T-cell (primary cell): Measurements from ENCODE around the gene XPOT. TPM values are rescaled to one million over a fixed set of nuclear protein-coding genes. Genes with fewer than 3 reads are reported as not detected.
"Not testable (repeated sequence)": the region's sequence is repeated elsewhere in the genome, so short reads cannot be mapped to it uniquely, and the experiment has no call there.

Experiments
- ATAC-seq, 4 experiments: fragments of 200-7000 bp in 3 of 4; fragments of 150-1000 bp in 1 of 4; cut with Tn5 transposase; replicated peaks in 1 of 4; 1 replicate in 3 of 4; 2 replicates in 1 of 4; pipeline ENCODE4 v1.10.0; 2021; ENCODE audit warnings: moderate library complexity in 3 of 4, mild to moderate bottlenecking in 2 of 4, moderate number of reproducible peaks in 1 of 4
- CTCF ChIA-PET, 2 donors: fragments of 300-600 bp; sonication (Branson Sonifier 250); formaldehyde crosslinking; loops; one replicate each; lab custom pipeline; 2022; ENCODE audit warnings: antibody characterized with exemption in 2 of 2; lab: Charles Lee
- POLR2A ChIA-PET, 2 donors: fragments of 300-600 bp; sonication (Branson Sonifier 250); formaldehyde crosslinking; loops; one replicate each; lab custom pipeline; 2022; ENCODE audit warnings: antibody characterized with exemption in 2 of 2; lab: Charles Lee
- DNase-seq, 35 experiments: peaks; one replicate each; pipeline versions ENCODE4 v3.0.0 to v3.0.0-alpha.2; 2013 to 2023
- H3K27ac ChIP-seq: one replicate; pipeline ENCODE4 v1.5.1; 2013; ENCODE audit warnings: low read length
- H3K27me3 ChIP-seq, 2 experiments: replicated peaks in 1 of 2; 1 replicate in 1 of 2; 2 replicates in 1 of 2; pipeline versions ENCODE4 v1.6.1 to v1.7.0; 2013; ENCODE audit warnings: low read length in 1 of 2, mixed read lengths in 1 of 2; ENCODE audit not compliant: control insufficient read depth in 2 of 2, insufficient read depth in 2 of 2; ENCODE audit errors: extremely low read depth in 1 of 2
- H3K36me3 ChIP-seq, 2 donors: 1 replicate in 1 of 2; 2 replicates in 1 of 2; pipeline versions ENCODE4 v1.6.1 to v1.7.0; 2013; ENCODE audit warnings: low read length in 1 of 2; ENCODE audit not compliant: control insufficient read depth in 2 of 2, insufficient read depth in 1 of 2; ENCODE audit errors: extremely low read depth in 1 of 2
- H3K4me1 ChIP-seq, 2 experiments: 1 replicate in 1 of 2; 2 replicates in 1 of 2; pipeline versions ENCODE4 v1.6.1 to v1.7.0; 2013; ENCODE audit warnings: low read length in 2 of 2, mixed read lengths in 1 of 2; ENCODE audit not compliant: insufficient read depth in 2 of 2, control insufficient read depth in 1 of 2; ENCODE audit errors: extremely low read depth in 1 of 2
- H3K4me3 ChIP-seq, 2 donors: 1 replicate in 1 of 2; 2 replicates in 1 of 2; pipeline versions ENCODE4 v1.5.1 to v1.7.0; 2013; ENCODE audit warnings: mild to moderate bottlenecking in 2 of 2, low read length in 1 of 2, moderate library complexity in 1 of 2; ENCODE audit not compliant: control insufficient read depth in 1 of 2; ENCODE audit errors: extremely low read depth in 1 of 2
- H3K9me3 ChIP-seq: 2 replicates; pipeline ENCODE4 v1.7.0; 2013
- H3K27ac Mint-ChIP-seq, 2 donors: one replicate each; pipeline ENCODE4 v1.8.0; 2020 to 2021; ENCODE audit warnings: mild to moderate bottlenecking in 2 of 2, mixed read lengths in 2 of 2
- H3K27me3 Mint-ChIP-seq, 2 donors: one replicate each; pipeline ENCODE4 v1.8.0; 2021 to 2022; ENCODE audit warnings: mixed read lengths in 2 of 2
- H3K36me3 Mint-ChIP-seq: one replicate; pipeline ENCODE4 v1.8.0; 2021; ENCODE audit warnings: mixed read lengths
- H3K4me1 Mint-ChIP-seq, 3 donors: one replicate each; pipeline ENCODE4 v1.8.0; 2020 to 2022; ENCODE audit warnings: mixed read lengths in 3 of 3, mild to moderate bottlenecking in 1 of 3
- H3K4me3 Mint-ChIP-seq, 3 donors: one replicate each; pipeline ENCODE4 v1.8.0; 2020 to 2022; ENCODE audit warnings: mild to moderate bottlenecking in 3 of 3, mixed read lengths in 3 of 3, moderate library complexity in 3 of 3
- H3K9me3 Mint-ChIP-seq, 3 donors: one replicate each; pipeline ENCODE4 v1.8.0; 2020 to 2022; ENCODE audit warnings: mixed read lengths in 3 of 3
- WGBS: methylation state at CpG from one replicate; pipeline ENCODE4 v1.1.5; 2013; ENCODE audit warnings: missing lambda C conversion rate; ENCODE audit not compliant: insufficient coverage; 5-methylcytosine and 5-hydroxymethylcytosine counted together
- total RNA-seq, 35 experiments: library from RNA in 6 of 35; stranded (reverse) in 6 of 35; fragments of 120-200 nt in 1 of 35; gene quantifications; one replicate each; pipeline versions ENCODE4 v1.2.1 to v1.2.4 and lab custom pipeline; 2013 to 2026

The XPOT gene
- total RNA-seq = 10 to 100 TPM; 53.9 to 94.2 (median 81.3) TPM
- 65.3 TPM for total RNA-seq (2013)
- 80.7 to 451 (median 171) reads per million in 29 experiments for total RNA-seq (lab: John Stamatoyannopoulos, UW)

GRCh38 chr12:64403707-64404469 is at the start of gene XPOT:
Gene XPOT, plus strand, starts transcription at chr12:64404392. Its CDS starts 5,644 bp downstream, at chr12:64410036.
- Mint-ChIP-seq H3K4me3 (peak within 1 kb of the TSS; percentile 91 to 97 (median 97)), H3K36me3 (no peaks in the 10 kb centered on the region), H3K4me1 (peaks cover 33 to 39% (median 38%) of the 10 kb centered on the region in 3 donors), H3K27ac (peak within 1 kb of the TSS; percentile 95 to 98), H3K9me3 (no peaks in the 10 kb centered on the region), H3K27me3 (no peaks in the 10 kb centered on the region)
- Histone ChIP-seq H3K4me1 (peaks cover 3 to 22% of the 10 kb centered on the region in 2 experiments), H3K27ac (peak within 1 kb of the TSS; percentile 88), H3K36me3 (peaks cover 0 to 6% of the 10 kb centered on the region in 2 donors), H3K4me3 (peak within 1 kb of the TSS; percentile 82 to 99), H3K9me3 (no peaks in the 10 kb centered on the region), H3K27me3 (no peaks in the 10 kb centered on the region)
- DNase-seq = peak; percentile 81 to 97 (median 92)
- POLR2A ChIA-PET = interaction anchor here in 1 of 2 donors (0.6 kb wide), 1 partner anchor 9 kb away, joined by 3 read pairs; no protein-coding TSS in a partner anchor
- CTCF ChIA-PET = interaction anchor here in 1 of 2 donors (0.9 kb wide), 1 partner anchor 13 kb away, joined by 4 read pairs; the partner anchor contains the start of gene C12orf56
- WGBS = 7% methylated on average over 52 of the region's 60 CpGs
- peak; percentile 94 to 98 (median 96) for ATAC-seq

GRCh38 chr12:64356209-64356608 is 48.0 kb upstream of the XPOT start:
- ChIA-PET CTCF (interaction anchor here in 1 of 2 donors (0.6 to 0.7 kb wide), 2 partner anchors 10 to 95 kb away, joined by 3 to 7 read pairs; no protein-coding TSS in a partner anchor), POLR2A (interaction anchor here in 1 of 2 donors (0.5 to 0.6 kb wide), 2 partner anchors 14 to 432 kb away, joined by 3 read pairs; no protein-coding TSS in a partner anchor)
- H3K9me3 ChIP-seq, DNase-seq, H3K4me1 ChIP-seq, ATAC-seq, H3K27me3 Mint-ChIP-seq, H3K9me3 Mint-ChIP-seq, H3K4me3 Mint-ChIP-seq, H3K36me3 Mint-ChIP-seq, H3K27ac ChIP-seq, H3K27ac Mint-ChIP-seq, H3K4me1 Mint-ChIP-seq, H3K36me3 ChIP-seq, H3K4me3 ChIP-seq, H3K27me3 ChIP-seq: not testable (repeated sequence)
- 100% methylated on average over 1 of the region's 2 CpGs for WGBS

- H3K36me3 Mint-ChIP-seq, H3K4me3 Mint-ChIP-seq, H3K27ac Mint-ChIP-seq, DNase-seq, CTCF ChIA-PET, H3K36me3 ChIP-seq, H3K9me3 Mint-ChIP-seq, H3K27me3 Mint-ChIP-seq, ATAC-seq, H3K4me1 ChIP-seq, H3K9me3 ChIP-seq, H3K27ac ChIP-seq, H3K4me3 ChIP-seq, H3K4me1 Mint-ChIP-seq, H3K27me3 ChIP-seq: not testable (repeated sequence)
- POLR2A ChIA-PET = interaction anchor here in 1 of 2 donors (0.5 kb wide), 1 partner anchor 84 kb away, joined by 6 read pairs; no protein-coding TSS in a partner anchor
- 100% methylated on average over 1 of the region's 3 CpGs for WGBS
These were observed 43.0 kb upstream of the XPOT start for GRCh38 chr12:64361173-64361572.

- H3K4me1 Mint-ChIP-seq = no peaks in the 10 kb centered on the region
- no peak overlapping the region for H3K27ac Mint-ChIP-seq
- DNase-seq = no peak
- no peak overlapping the region for H3K27ac ChIP-seq
- ATAC-seq = no peak
- no peaks in the 10 kb centered on the region for H3K36me3 Mint-ChIP-seq
- no peaks in the 10 kb centered on the region for H3K9me3 Mint-ChIP-seq
- H3K4me3 ChIP-seq = no peak overlapping the region
- no peak overlapping the region for H3K4me3 Mint-ChIP-seq
- no peaks in the 10 kb centered on the region for H3K4me1 ChIP-seq
- H3K36me3 ChIP-seq = no peaks in the 10 kb centered on the region
- WGBS = 94% methylated on average over 2 of the region's 4 CpGs
- no peaks in the 10 kb centered on the region for H3K27me3 ChIP-seq
- H3K9me3 ChIP-seq = no peaks in the 10 kb centered on the region
- no peaks in the 10 kb centered on the region for H3K27me3 Mint-ChIP-seq
- ChIA-PET CTCF (no interaction called here), POLR2A (no interaction called here)
These were observed 41.4 kb upstream of the XPOT start for GRCh38 chr12:64362721-64363305.

- peaks cover 30 to 34% (median 34%) of the 10 kb centered on the region in 3 donors for H3K4me1 Mint-ChIP-seq
- Histone ChIP-seq H3K27me3 (no peaks in the 10 kb centered on the region), H3K27ac (no peak overlapping the region), H3K36me3 (no peaks in the 10 kb centered on the region), H3K4me1 (peaks cover 16 to 21% of the 10 kb centered on the region in 2 experiments), H3K9me3 (no peaks in the 10 kb centered on the region), H3K4me3 (no peak overlapping the region)
- ATAC-seq (no peak), DNase-seq (no peak)
- H3K9me3 Mint-ChIP-seq = peaks cover 8 to 14% (median 9%) of the 10 kb centered on the region in 3 donors
- ChIA-PET POLR2A (no interaction called here), CTCF (no interaction called here)
- no peaks in the 10 kb centered on the region for H3K27me3 Mint-ChIP-seq
- peaks cover 5% of the 10 kb centered on the region for H3K36me3 Mint-ChIP-seq
- peak overlapping the region in 1 of 2 donors; percentile 96 for H3K27ac Mint-ChIP-seq
- WGBS = no CpG with 5 or more reads among the region's 1 CpG
- no peak overlapping the region for H3K4me3 Mint-ChIP-seq
These were observed 20.5 kb upstream of the XPOT start for GRCh38 chr12:64383675-64384074.

- WGBS = 20% methylated on average over 2 of the region's 3 CpGs
- Histone ChIP-seq H3K4me1 (peaks cover 16 to 23% of the 10 kb centered on the region in 2 experiments), H3K27ac (peak overlapping the region; percentile 46), H3K36me3 (no peaks in the 10 kb centered on the region), H3K9me3 (no peaks in the 10 kb centered on the region), H3K27me3 (peaks cover 0 to 4% of the 10 kb centered on the region in 2 experiments), H3K4me3 (no peak overlapping the region)
- POLR2A ChIA-PET = interaction anchor here in 1 of 2 donors (0.5 to 0.7 kb wide), 3 partner anchors 309 to 1796 kb away, joined by 3 to 6 read pairs (median 4); no protein-coding TSS in a partner anchor
- Mint-ChIP-seq H3K4me1 (peaks cover 33 to 37% (median 34%) of the 10 kb centered on the region in 3 donors), H3K4me3 (peak overlapping the region in 2 of 3 donors; percentile 46 to 48), H3K27me3 (no peaks in the 10 kb centered on the region), H3K9me3 (peaks cover 8 to 14% (median 9%) of the 10 kb centered on the region in 3 donors), H3K36me3 (peaks cover 5% of the 10 kb centered on the region), H3K27ac (peak overlapping the region; percentile 89 to 96)
- CTCF ChIA-PET = no interaction called here
- ATAC-seq (peak; percentile 59 to 91 (median 79)), DNase-seq (peak in 1 of 35 experiments; percentile 54)
These were observed 19.2 kb upstream of the XPOT start for GRCh38 chr12:64385019-64385418.
